ENCODE data around the gene TNFRSF21. TPM values are rescaled to one million over a fixed set of nuclear protein-coding genes. Genes with fewer than 3 reads are reported as not detected.
"Not testable (repeated sequence)": the region's sequence is repeated elsewhere in the genome, so short reads cannot be mapped to it uniquely, and the experiment has no call there.

The TNFRSF21 gene
- total RNA-seq, 4 donors from 2014 or later: 1.6 to 5.4 (median 3.1) TPM

GRCh38 chr6:47277702-47278101, 32.0 kb downstream of the TNFRSF21 start:
- DNase-seq (ENCODE audit: low spot score in 2 of 2): no peak
- TF ChIP-seq POLR2A (IDR thresholded peaks at IDR 0.05) (no peak), CTCF (IDR thresholded peaks at IDR 0.05) (no peak)
- WGBS, 2 donors: 89 to 91% methylated on average over 4 of the region's 4 CpGs
- no peak overlapping the region for H3K4me3 ChIP-seq (ENCODE audit: low read depth, poor library complexity, severe bottlenecking)
- intact Hi-C loops (cut with DNase I; ENCODE audit: low total_unique reads): no loop called here

- TF ChIP-seq POLR2A (IDR thresholded peaks at IDR 0.05) (no peak), CTCF (IDR thresholded peaks at IDR 0.05) (no peak)
- H3K4me3 ChIP-seq (ENCODE audit: low read depth, poor library complexity, severe bottlenecking): no peak overlapping the region
- intact Hi-C loops (cut with DNase I; ENCODE audit: low total_unique reads): no loop called here
- 88 to 90% methylated on average over 3 of the region's 3 CpGs for WGBS, 2 donors
- DNase-seq (ENCODE audit: low spot score in 2 of 2): no peak
These were observed 33.3 kb downstream of the TNFRSF21 start for GRCh38 chr6:47276377-47276776.

- no peak overlapping the region for H3K4me3 ChIP-seq (ENCODE audit: low read depth, poor library complexity, severe bottlenecking)
- WGBS, 2 donors: 40 to 42% methylated on average over 2 of the region's 2 CpGs
- no peak for TF ChIP-seq POLR2A (IDR thresholded peaks at IDR 0.05)
- TF ChIP-seq CTCF (IDR thresholded peaks at IDR 0.05): no peak
- intact Hi-C loops (cut with DNase I; ENCODE audit: low total_unique reads): no loop called here
- no peak for DNase-seq (ENCODE audit: low spot score in 2 of 2)
These were observed 34.1 kb downstream of the TNFRSF21 start for GRCh38 chr6:47275640-47276039.

- H3K4me3 ChIP-seq (ENCODE audit: low read depth, poor library complexity, severe bottlenecking); intact Hi-C loops (cut with DNase I; ENCODE audit: low total_unique reads); DNase-seq (ENCODE audit: low spot score in 2 of 2): not testable (repeated sequence)
- 95% methylated on average over 5 of the region's 5 CpGs for WGBS, 2 donors
These were observed 34.6 kb downstream of the TNFRSF21 start for GRCh38 chr6:47275132-47275531.

GRCh38 chr6:47268572-47269187, 41.0 kb downstream of the TNFRSF21 start:
- intact Hi-C loops (cut with DNase I; ENCODE audit: low total_unique reads): no loop called here
- no peak overlapping the region for H3K4me3 ChIP-seq (ENCODE audit: low read depth, poor library complexity, severe bottlenecking)
- DNase-seq (ENCODE audit: low spot score in 2 of 2): no peak
- no peak for TF ChIP-seq CTCF (IDR thresholded peaks at IDR 0.05)
- no peak for TF ChIP-seq POLR2A (IDR thresholded peaks at IDR 0.05)
- WGBS, 2 donors: 88 to 93% methylated on average over 5 of the region's 5 CpGs

- WGBS, 2 donors: 91 to 93% methylated on average over 6 of the region's 6 CpGs
- H3K4me3 ChIP-seq (ENCODE audit: low read depth, poor library complexity, severe bottlenecking): no peak overlapping the region
- TF ChIP-seq POLR2A (IDR thresholded peaks at IDR 0.05): no peak
- no peak for TF ChIP-seq CTCF (IDR thresholded peaks at IDR 0.05)
- intact Hi-C loops (cut with DNase I; ENCODE audit: low total_unique reads): no loop called here
- DNase-seq (ENCODE audit: low spot score in 2 of 2): no peak
These were observed 42.4 kb downstream of the TNFRSF21 start for GRCh38 chr6:47267301-47267700.

Measured in lower leg skin (tissue), 4 donors.